D721Med (cell line): ENCODE results near the gene CA7.
"Not testable (repeated sequence)": the region's sequence is repeated elsewhere in the genome, so short reads cannot be mapped to it uniquely, and the experiment has no call there.

Experiments used
- DNase-seq: peaks from one replicate; pipeline ENCODE4 v3.0.0; 2011; ENCODE audit warnings: low spot score; ENCODE audit not compliant: insufficient read length
- FAIRE-seq: peaks from 2 replicates; lab custom pipeline; 2011; peaks lifted over from hg19 to GRCh38; lab: Jason Lieb, UNC
- CTCF ChIP-seq: IDR thresholded peaks from 2 replicates; pipeline ENCODE4 v1.5.1; 2012; ENCODE audit warnings: mild to moderate bottlenecking, control low read depth; ENCODE audit not compliant: insufficient read depth; ENCODE audit errors: missing control alignments

CA7 gene

GRCh38 chr16:66857437-66857836 lies 13.2 kb downstream of the CA7 start:
- no peak for TF ChIP-seq CTCF
- no peak for DNase-seq
- no peak for FAIRE-seq

- FAIRE-seq (no peak), DNase-seq (no peak)
- no peak for TF ChIP-seq CTCF
These were observed 14.7 kb downstream of the CA7 start for GRCh38 chr16:66858740-66859396.

DNA sequence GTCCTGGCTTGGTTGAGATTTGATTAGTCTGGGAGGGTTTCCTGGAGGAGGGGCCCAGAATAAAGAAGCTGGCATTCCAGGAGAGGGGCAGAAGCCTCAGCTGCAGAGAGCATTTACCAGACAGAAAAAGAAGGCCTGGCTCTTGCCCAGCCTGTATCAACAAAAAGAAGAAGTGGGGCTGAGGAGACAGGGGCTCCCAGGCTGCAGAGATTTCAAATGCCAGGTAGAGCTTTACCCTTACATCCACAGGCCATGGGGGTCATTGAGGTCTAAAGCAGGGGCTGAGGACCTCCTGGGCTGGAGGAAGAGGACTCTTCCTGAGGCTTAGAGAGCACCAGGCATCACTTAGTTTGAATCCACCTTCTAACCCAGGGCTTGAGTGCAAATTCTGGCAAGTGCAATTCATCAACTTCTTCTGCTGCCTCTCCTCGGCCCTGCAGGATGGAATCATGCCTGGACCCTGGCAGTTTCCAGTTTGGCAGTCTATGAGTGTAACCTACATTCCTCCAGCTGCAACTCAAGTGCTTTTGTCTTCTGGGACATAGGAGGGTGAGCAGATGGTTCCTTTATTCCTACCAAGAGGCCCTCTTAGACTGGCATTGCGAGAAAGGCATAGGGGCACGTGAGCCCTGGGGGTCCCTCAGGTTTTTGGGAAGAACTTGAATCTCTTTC lies 15.3 kb downstream of the CA7 start:
- TF ChIP-seq CTCF, result no peak
- FAIRE-seq (no peak), DNase-seq (no peak)

GRCh38 chr16:66862023-66862520 lies 17.9 kb downstream of the CA7 start:
- DNase-seq, result no peak
- FAIRE-seq, result no peak
- no peak for TF ChIP-seq CTCF

DNA sequence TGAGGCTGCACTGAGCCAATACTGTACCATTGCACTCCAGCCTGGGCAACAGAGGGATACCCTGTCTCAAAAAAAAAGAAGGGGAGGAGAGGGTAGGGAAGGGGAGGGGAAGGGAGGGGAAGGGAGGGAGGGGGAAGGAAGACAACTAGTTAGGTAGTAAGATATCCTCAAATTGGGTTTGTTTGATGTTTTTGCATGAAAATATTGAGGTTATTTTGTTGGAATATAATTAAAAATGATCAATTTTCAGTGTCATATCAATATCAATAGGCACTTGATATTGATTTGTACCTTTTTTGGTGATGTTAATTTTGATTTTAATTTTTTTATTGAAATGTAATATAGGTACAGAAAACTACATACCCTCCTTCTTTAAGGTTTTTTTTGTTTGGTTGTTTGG lies 19.5 kb downstream of the CA7 start:
- DNase-seq (no peak), FAIRE-seq (no peak)
- TF ChIP-seq CTCF, result no peak

GRCh38 chr16:66869424-66869823 lies 25.2 kb downstream of the CA7 start:
- TF ChIP-seq CTCF, result no peak
- FAIRE-seq, result no peak
- no peak for DNase-seq

DNA sequence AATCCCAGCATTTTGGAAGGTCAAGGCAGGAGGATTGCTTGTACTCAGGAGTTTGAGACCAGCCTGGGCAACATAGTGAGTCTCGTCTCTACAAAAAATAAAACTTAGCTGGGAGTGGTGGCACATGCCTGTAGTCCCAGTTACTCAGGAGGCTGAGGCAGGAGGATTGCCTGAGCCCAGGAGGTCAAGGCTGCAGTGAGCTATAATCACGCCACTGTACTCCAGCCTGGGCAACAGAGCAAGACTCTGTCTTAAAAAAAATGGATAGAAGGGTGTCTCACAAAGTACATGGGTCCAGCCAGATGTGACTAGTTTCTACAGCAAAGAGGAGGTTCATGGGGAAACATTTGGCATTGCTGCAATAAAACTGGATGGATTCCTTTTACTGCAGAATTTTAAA lies 27.1 kb downstream of the CA7 start:
- not testable (repeated sequence) for DNase-seq, FAIRE-seq
